GM19238 (cell line): ENCODE data around the gene NXPE3.

Source experiments
- DNase-seq: peaks from one replicate; pipeline ENCODE4 v3.0.0; 2011; ENCODE audit warnings: low spot score; ENCODE audit not compliant: insufficient read length

The NXPE3 gene

DNA sequence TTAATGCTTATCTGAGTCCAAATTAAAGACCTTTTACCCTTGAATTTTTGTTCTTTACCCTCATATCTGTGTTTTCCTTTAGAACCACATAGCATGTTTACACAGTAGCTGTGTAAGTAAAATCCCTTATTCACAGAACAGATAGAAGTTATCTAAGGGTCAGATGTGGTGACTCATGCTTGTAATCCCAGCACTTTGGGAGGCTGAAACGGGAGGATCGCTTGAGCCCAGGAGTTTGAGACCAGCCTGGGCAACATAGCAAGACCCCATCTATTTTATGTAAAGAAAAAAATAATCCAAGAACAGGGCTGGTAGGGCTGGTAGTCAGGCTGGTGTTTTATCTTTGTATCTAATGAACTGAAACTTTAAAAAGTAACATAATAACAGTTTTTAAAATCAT lies 23.2 kb downstream of the NXPE3 start:
- DNase-seq: no peak

DNA sequence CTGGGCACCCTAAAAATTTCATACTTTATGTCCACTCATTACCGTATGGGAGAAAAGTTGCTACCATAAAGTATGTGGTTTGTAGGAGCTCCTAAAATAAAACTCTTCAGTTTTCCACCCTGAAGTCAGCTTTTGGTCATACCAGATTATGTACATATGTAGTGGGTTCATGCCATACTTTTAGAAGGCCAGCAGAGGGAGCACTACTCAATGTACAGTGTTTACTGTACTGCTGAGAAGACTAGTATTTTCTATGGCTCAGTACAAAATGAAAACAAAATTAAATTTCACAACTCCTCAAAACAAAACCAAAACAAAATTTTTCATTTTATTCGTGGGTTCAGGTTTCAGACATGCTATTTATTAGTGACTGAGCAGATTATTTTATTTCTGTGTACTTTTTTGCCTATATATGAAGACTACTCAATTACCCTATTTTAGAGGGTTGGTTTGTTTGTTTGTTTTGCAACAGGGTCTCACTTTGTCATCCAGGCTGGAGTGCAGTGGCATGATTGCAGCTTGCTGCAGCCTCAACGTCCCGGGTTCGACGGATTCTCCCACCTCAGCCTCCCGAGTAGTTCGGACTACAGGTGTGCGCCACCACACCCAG lies 24.3 kb downstream of the NXPE3 start:
- DNase-seq: no peak

DNA sequence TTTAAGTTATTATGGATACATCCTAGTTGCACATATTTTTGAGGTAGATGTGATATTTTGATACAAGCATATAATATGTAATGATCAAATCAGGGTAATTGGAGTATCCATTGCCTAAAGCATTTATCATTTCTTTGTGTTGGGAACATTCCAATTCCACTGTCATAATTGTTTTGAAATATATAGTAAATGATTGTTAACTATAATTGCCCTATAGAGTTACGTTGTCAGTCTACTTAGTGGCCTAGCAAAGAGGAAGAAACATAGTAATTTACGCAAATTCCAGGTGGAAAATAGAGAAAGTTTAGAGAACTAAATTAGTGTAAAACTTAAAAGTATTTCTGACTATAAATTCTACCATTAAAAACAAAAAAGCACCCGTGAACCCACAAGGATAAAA lies 24.9 kb downstream of the NXPE3 start:
- no peak for DNase-seq

DNA sequence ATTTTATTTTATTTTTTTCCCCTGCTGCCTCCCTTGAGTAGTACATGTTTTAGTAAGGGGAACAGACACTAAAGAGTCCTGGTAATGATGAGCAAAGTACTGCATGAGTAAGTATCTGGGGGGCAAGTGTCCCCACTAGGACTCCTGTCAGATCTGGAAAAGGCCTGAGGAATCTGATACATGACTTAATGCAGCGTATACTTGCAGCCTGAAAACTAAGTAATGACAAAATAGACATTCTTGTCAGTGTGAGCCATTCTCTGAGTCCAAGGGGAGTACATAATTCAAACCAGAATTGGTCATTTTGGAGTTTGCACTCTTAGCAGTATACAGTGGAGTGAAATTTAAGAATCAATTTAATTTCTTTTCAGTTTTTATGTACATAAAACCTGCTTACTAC lies 27.5 kb downstream of the NXPE3 start:
- no peak for DNase-seq

DNA sequence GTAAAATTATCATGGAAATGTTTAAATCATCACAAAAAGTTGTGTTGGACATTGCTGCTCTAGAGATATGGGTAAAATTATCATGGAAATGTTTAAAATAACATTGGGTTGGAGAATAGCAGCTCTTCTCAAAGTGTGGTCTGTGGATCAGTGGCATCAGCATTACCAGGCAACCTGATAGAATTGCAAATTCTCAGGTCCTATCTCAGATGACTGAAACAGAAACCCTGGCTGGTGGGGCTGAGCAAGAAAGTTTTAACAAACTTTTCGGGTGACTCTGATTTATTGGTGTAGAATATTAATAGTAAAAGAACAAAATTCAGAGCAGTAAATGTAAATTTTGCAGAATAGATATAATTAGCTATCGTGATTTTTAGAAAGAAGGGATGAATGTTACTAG lies 28.9 kb downstream of the NXPE3 start:
- DNase-seq: no peak

GRCh38 chr3:101809178-101810021 lies 30.4 kb downstream of the NXPE3 start:
- DNase-seq: no peak

DNA sequence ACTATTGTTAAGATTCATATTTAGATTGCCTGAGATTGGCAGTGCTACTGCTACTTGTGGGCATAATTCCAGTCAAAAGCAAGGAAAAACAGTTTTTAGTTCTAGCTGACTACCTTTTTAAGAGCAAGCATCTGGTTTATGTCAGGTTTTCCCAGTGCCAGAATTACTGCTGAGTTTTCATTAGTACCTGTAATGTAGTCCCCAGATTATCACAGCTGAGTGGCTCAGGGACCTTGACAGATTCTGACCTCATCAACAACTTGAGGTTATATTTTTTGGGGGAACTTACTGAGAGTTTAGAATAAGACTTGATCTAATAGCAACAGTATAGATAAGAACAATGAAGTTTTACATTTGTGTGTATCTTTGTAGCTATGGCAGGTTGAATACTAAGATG lies 31.0 kb downstream of the NXPE3 start:
- DNase-seq: no peak

- DNase-seq: no peak
Measured at GRCh38 chr3:101811875-101812274, 32.9 kb downstream of the NXPE3 start.

- no peak for DNase-seq
Measured at GRCh38 chr3:101812895-101813294, 33.9 kb downstream of the NXPE3 start.

DNA sequence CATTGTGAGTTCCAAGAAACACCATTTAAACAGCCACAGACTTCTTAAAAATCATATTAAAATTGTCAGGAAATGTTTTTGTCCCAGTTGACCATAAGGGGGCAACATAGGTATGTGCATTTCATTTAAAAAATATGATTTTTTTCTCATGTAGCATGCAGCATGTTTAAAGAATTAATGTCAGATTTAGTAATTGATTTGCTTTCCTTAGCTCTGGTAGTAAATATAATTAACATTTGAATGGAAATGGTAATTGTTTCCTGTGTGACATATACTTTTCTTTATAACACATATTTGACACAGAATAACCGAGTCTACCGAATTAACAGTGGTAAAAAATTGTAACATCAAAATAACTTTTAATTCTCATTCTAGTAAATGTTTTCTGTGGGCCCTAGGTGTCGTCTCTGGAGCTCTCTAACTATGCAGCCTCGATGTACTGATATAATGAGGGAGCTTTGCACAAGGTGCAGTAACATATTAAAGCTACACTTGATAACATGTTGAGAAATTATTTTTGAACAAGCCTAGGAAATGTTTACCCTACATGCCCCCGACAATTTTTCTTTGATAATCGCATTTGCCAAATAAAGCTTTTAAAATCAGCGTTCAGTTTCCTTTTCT lies 34.9 kb downstream of the NXPE3 start:
- no peak for DNase-seq

DNA sequence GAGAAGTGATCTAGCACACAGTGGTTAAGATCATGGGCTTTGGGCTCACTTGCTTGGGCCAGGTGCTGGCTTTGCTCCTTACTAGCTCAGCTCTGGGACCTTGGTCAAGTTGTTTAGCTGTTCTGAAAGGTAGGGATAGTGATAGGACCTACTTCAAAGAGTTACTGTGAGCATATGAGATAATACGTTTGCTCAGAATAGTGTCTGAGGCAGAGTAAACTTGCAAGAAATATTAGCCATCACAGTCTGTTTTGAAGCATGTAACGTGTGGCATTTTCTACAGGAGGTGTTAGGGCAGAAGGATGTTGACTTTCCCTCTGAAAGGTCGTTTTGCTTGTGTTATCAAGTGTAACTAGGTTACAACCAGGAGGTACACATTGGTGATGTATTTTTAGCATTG lies 35.8 kb downstream of the NXPE3 start:
- DNase-seq: no peak

- no peak for DNase-seq
Measured at GRCh38 chr3:101816215-101817149, 37.5 kb downstream of the NXPE3 start.

DNA sequence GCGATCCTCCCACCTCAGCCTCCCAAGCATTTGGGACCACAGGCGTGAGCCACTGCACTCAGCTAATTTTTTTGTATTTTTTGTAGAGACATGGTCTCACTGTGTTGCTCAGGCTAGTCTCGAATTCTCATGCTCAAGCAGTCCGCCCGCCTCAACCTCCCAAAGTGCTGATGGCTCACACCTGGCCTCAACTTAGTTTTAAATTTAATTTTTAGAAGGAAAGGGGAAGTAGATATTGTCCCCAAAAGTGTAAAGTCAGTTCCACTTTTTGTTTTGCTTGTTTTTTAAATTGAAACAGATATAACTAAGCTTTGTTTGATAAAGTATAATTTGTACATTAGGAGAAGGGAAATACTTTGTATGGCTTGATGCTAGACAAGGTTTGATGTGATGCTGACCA lies 39.0 kb downstream of the NXPE3 start:
- DNase-seq: no peak

GRCh38 chr3:101819649-101820206 lies 40.7 kb downstream of the NXPE3 start:
- DNase-seq: no peak

DNA sequence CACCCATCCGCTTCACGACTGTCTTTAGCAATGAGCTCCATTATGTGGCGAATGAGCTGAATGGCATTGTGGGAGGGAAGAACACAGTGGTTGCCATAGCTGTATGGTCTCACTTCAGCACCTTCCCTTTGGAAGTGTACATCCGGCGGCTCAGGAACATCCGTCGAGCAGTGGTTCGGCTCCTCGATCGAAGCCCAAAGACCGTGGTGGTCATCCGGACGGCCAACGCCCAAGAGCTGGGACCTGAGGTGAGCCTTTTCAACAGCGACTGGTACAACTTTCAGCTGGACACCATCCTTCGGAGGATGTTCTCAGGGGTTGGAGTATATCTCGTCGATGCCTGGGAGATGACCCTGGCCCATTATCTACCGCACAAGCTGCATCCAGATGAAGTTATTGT lies 42.5 kb downstream of the NXPE3 start:
- DNase-seq: no peak

- no peak for DNase-seq
Measured at GRCh38 chr3:101823525-101823924, 44.5 kb downstream of the NXPE3 start.

- DNase-seq: no peak
Measured at GRCh38 chr3:101824702-101825101, 45.7 kb downstream of the NXPE3 start.

DNA sequence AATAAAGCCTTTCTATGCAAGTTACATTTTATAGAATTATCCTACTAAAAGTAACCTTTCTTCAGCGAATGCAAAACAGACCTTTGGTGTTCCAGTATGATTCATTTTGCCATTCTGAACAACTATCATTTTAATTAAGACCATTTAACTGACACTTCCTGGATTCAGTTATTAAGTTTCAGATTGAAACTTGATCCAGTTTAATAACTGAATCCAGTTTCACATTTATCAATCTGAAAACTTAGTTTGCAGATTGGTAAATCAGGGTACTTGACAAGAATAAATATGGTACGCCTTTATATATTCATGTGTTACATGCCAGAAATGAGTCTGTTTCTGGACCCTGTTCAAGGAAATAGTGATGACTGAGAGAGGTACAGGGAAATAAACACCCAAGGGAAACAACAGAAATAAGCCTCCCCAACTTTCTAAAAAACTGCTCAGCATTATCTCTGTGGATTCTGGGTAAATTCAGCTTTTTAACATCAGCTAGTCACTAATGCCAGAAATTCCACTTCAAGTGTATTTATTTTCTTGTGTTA lies 47.0 kb downstream of the NXPE3 start:
- DNase-seq: no peak

GRCh38 chr3:101827211-101828174 lies 48.5 kb downstream of the NXPE3 start:
- peak; percentile 51 for DNase-seq

DNA sequence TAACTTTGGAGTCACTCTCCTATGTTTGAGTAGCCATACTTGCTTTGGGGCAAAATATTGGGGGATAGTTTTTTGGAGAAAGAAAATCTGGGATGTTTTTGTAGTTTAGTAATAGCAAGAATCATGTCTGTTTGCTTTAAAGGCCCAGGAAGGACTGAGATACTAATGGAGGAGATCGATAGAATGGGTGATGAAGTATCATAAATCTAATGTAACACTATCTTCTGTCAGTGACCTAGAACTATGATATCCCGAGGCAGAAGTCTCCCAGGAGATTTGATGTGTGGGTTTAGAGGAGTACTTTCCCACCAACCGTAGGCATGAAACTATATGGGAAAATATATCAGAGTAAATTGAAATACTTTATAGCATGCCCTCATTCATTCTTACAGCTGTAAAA lies 49.3 kb downstream of the NXPE3 start:
- no peak for DNase-seq
